ENCODE measurements around the gene KLHL12. TPM values are rescaled to one million over a fixed set of nuclear protein-coding genes. Genes with fewer than 3 reads are reported as not detected.
A peak's percentile ranks its signal among the peaks of the same experiment; 100 is the strongest.

Gene KLHL12
- polyA plus RNA-seq, 1 donor from 2014 or later, result 62.8 TPM

DNA sequence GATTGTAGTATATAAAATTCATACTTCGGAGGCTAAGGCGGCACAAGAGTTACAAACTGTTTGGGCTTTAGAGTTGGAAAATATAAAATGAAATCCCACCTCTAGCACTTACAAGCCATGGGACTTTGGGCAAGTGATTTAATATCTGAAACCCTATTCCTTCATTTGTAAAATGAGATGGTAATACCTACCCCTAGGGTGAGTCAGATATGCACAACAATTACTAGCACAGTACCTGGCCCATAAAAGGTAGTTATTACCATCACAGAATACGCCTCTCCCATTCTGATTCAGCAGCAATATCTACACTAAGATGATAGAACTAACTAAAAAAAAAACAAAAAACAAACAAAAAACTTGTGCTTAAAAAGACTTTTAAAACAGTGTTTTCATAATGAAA lies 3.5 kb downstream of the KLHL12 start:
- Histone ChIP-seq H3K4me2 (ENCODE audit: low read length) (no peak overlapping the region), H4K20me1 (ENCODE audit: insufficient read depth) (no peaks in the 10 kb centered on the region), H3K9me3 (ENCODE audit: low read length) (no peaks in the 10 kb centered on the region), H3K27ac (ENCODE audit: low read length) (no peak overlapping the region), H3K36me3 (ENCODE audit: insufficient read depth, low read length) (no peaks in the 10 kb centered on the region), H2AFZ (ENCODE audit: low read depth, low read length) (no peak overlapping the region), H3F3A (ENCODE audit: insufficient read depth, low read length, poor library complexity, severe bottlenecking) (no peaks in the 10 kb centered on the region), H3K4me3 (ENCODE audit: low read length) (peak overlapping the region; percentile 34), H3K9ac (ENCODE audit: low read length) (no peak overlapping the region), H3K9me2 (ENCODE audit: insufficient read depth, low read length) (no peaks in the 10 kb centered on the region), H3K27me3 (ENCODE audit: insufficient read depth, low read depth, low read length) (no peaks in the 10 kb centered on the region), H3K79me2 (replicated peaks; ENCODE audit: insufficient read depth, low read length) (peaks cover 6% of the 10 kb centered on the region)
- no peak for TF ChIP-seq RAD21 (conservative IDR thresholded peaks at IDR 0.05)
- TF ChIP-seq EZH2 (IDR thresholded peaks at IDR 0.05; ENCODE audit: borderline replicate concordance, insufficient read depth, low read length, poor library complexity, severe bottlenecking), result no peak
- TF ChIP-seq POLR2AphosphoS5 (IDR thresholded peaks at IDR 0.05), result no peak
- TF ChIP-seq, protein P1, sequence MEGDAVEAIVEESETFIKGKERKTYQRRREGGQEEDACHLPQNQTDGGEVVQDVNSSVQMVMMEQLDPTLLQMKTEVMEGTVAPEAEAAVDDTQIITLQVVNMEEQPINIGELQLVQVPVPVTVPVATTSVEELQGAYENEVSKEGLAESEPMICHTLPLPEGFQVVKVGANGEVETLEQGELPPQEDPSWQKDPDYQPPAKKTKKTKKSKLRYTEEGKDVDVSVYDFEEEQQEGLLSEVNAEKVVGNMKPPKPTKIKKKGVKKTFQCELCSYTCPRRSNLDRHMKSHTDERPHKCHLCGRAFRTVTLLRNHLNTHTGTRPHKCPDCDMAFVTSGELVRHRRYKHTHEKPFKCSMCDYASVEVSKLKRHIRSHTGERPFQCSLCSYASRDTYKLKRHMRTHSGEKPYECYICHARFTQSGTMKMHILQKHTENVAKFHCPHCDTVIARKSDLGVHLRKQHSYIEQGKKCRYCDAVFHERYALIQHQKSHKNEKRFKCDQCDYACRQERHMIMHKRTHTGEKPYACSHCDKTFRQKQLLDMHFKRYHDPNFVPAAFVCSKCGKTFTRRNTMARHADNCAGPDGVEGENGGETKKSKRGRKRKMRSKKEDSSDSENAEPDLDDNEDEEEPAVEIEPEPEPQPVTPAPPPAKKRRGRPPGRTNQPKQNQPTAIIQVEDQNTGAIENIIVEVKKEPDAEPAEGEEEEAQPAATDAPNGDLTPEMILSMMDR (IDR thresholded peaks at IDR 0.05; ENCODE audit: poor library complexity, severe bottlenecking), result no peak
- no peak for TF ChIP-seq MXI1 (conservative IDR thresholded peaks at IDR 0.05; ENCODE audit: poor library complexity, severe bottlenecking)
- TF ChIP-seq, protein P2, sequence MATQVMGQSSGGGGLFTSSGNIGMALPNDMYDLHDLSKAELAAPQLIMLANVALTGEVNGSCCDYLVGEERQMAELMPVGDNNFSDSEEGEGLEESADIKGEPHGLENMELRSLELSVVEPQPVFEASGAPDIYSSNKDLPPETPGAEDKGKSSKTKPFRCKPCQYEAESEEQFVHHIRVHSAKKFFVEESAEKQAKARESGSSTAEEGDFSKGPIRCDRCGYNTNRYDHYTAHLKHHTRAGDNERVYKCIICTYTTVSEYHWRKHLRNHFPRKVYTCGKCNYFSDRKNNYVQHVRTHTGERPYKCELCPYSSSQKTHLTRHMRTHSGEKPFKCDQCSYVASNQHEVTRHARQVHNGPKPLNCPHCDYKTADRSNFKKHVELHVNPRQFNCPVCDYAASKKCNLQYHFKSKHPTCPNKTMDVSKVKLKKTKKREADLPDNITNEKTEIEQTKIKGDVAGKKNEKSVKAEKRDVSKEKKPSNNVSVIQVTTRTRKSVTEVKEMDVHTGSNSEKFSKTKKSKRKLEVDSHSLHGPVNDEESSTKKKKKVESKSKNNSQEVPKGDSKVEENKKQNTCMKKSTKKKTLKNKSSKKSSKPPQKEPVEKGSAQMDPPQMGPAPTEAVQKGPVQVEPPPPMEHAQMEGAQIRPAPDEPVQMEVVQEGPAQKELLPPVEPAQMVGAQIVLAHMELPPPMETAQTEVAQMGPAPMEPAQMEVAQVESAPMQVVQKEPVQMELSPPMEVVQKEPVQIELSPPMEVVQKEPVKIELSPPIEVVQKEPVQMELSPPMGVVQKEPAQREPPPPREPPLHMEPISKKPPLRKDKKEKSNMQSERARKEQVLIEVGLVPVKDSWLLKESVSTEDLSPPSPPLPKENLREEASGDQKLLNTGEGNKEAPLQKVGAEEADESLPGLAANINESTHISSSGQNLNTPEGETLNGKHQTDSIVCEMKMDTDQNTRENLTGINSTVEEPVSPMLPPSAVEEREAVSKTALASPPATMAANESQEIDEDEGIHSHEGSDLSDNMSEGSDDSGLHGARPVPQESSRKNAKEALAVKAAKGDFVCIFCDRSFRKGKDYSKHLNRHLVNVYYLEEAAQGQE (IDR thresholded peaks at IDR 0.05; ENCODE audit: borderline replicate concordance), result no peak
- TF ChIP-seq EP300 (conservative IDR thresholded peaks at IDR 0.05; ENCODE audit: poor library complexity, severe bottlenecking), result no peak
- TF ChIP-seq TAF1 (IDR thresholded peaks at IDR 0.05; ENCODE audit: low read depth), result no peak
- no peak for TF ChIP-seq SMC3 (conservative IDR thresholded peaks at IDR 0.05; ENCODE audit: poor library complexity)

DNA sequence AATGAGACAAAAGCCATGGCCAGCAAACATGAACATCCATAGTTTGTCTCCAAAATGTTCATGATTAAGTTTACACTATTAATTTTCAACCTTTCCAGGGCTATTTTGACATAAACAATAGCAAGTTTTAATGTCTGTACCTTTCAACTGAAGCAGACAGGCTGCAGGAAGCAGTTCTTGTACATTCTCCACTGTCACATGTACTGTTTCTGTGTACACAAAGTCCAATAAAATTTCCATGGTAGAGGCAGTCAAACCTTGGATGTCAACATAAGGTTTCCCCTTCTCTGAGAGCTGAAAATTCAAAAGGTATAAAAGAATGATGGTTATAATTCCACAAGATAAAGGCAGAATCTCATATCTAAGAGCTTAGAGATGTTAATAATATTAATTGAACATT lies 7.4 kb downstream of the KLHL12 start:
- no peak for TF ChIP-seq EP300 (conservative IDR thresholded peaks at IDR 0.05; ENCODE audit: poor library complexity, severe bottlenecking)
- TF ChIP-seq, protein P1 (IDR thresholded peaks at IDR 0.05; ENCODE audit: poor library complexity, severe bottlenecking), result no peak
- no peak for TF ChIP-seq MXI1 (conservative IDR thresholded peaks at IDR 0.05; ENCODE audit: poor library complexity, severe bottlenecking)
- no peak for TF ChIP-seq EZH2 (IDR thresholded peaks at IDR 0.05; ENCODE audit: borderline replicate concordance, insufficient read depth, low read length, poor library complexity, severe bottlenecking)
- no peak for TF ChIP-seq RAD21 (conservative IDR thresholded peaks at IDR 0.05)
- TF ChIP-seq POLR2AphosphoS5 (IDR thresholded peaks at IDR 0.05), result no peak
- TF ChIP-seq TAF1 (IDR thresholded peaks at IDR 0.05; ENCODE audit: low read depth), result no peak
- no peak for TF ChIP-seq SMC3 (conservative IDR thresholded peaks at IDR 0.05; ENCODE audit: poor library complexity)
- TF ChIP-seq, protein P2 (IDR thresholded peaks at IDR 0.05; ENCODE audit: borderline replicate concordance), result no peak
- Histone ChIP-seq H3K9me2 (ENCODE audit: insufficient read depth, low read length) (no peaks in the 10 kb centered on the region), H3K36me3 (ENCODE audit: insufficient read depth, low read length) (no peaks in the 10 kb centered on the region)

More for the DNA sequence above, 7.4 kb downstream of the KLHL12 start:
- no peaks in the 10 kb centered on the region for H3K27me3 ChIP-seq (ENCODE audit: insufficient read depth, low read depth, low read length)
- H3K9me3 ChIP-seq (ENCODE audit: low read length), result no peaks in the 10 kb centered on the region
- no peak overlapping the region for H3K4me3 ChIP-seq (ENCODE audit: low read length)
- H3F3A ChIP-seq (ENCODE audit: insufficient read depth, low read length, poor library complexity, severe bottlenecking), result no peaks in the 10 kb centered on the region
- H3K27ac ChIP-seq (ENCODE audit: low read length), result no peak overlapping the region
- no peak overlapping the region for H3K4me2 ChIP-seq (ENCODE audit: low read length)
- no peak overlapping the region for H2AFZ ChIP-seq (ENCODE audit: low read depth, low read length)
- H3K79me2 ChIP-seq (replicated peaks; ENCODE audit: insufficient read depth, low read length), result no peaks in the 10 kb centered on the region
- no peaks in the 10 kb centered on the region for H4K20me1 ChIP-seq (ENCODE audit: insufficient read depth)
- no peak overlapping the region for H3K9ac ChIP-seq (ENCODE audit: low read length)
